ENCODE measurements around the gene GCN1. TPM values are rescaled to one million over a fixed set of nuclear protein-coding genes. Genes with fewer than 3 reads are reported as not detected.

The GCN1 gene
- total and polyA plus RNA-seq, 2 donors from 2014 or later: 12.2 to 77.6 TPM

DNA sequence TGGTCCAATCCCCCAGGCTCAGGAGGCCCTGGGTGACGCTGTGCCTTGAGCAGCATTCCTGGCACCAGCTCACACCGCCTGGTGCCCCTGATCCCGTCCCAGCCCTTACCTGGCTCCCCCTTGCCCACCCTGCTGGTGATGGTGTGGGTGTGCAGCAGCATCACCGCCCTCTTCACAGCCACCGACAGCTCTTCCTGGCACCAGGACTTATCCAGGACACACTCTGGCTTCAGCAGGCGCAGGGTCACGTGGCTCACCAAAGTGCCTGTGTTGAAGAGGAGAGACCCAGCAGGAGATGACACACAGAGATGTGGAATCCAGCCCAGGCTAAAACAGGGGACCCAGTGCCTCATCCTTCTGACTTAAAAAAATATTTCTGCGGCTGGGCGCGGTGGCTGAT, 36.2 kb downstream of the GCN1 start:
- H3K4me1 ChIP-seq (ENCODE audit: control insufficient read depth in 2 of 3, insufficient read depth in 2 of 3, low read depth in 1 of 3, low read length in 3 of 3): no peaks in the 10 kb centered on the region
- H3K4me3 ChIP-seq (ENCODE audit: low read length in 3 of 3): no peak overlapping the region
- no peaks in the 10 kb centered on the region for H3K27me3 ChIP-seq (ENCODE audit: control insufficient read depth, insufficient read depth, low read length)
- H3K9me3 ChIP-seq (ENCODE audit: control insufficient read depth in 2 of 3, insufficient read depth in 1 of 3, low read length in 3 of 3): no peaks in the 10 kb centered on the region
- FAIRE-seq (no peak), DNase-seq (peak in 1 of 5 donors; percentile 48)
- TF ChIP-seq, protein P1, sequence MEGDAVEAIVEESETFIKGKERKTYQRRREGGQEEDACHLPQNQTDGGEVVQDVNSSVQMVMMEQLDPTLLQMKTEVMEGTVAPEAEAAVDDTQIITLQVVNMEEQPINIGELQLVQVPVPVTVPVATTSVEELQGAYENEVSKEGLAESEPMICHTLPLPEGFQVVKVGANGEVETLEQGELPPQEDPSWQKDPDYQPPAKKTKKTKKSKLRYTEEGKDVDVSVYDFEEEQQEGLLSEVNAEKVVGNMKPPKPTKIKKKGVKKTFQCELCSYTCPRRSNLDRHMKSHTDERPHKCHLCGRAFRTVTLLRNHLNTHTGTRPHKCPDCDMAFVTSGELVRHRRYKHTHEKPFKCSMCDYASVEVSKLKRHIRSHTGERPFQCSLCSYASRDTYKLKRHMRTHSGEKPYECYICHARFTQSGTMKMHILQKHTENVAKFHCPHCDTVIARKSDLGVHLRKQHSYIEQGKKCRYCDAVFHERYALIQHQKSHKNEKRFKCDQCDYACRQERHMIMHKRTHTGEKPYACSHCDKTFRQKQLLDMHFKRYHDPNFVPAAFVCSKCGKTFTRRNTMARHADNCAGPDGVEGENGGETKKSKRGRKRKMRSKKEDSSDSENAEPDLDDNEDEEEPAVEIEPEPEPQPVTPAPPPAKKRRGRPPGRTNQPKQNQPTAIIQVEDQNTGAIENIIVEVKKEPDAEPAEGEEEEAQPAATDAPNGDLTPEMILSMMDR (IDR thresholded peaks at IDR 0.05; ENCODE audit: borderline replicate concordance, extremely low read depth, insufficient read depth): no peak
- intact Hi-C loops (cut with DNase I): no loop called here
- no peak overlapping the region for H3K9ac ChIP-seq (ENCODE audit: low read length in 3 of 3)
- no peak overlapping the region for H3K27ac ChIP-seq (ENCODE audit: low read depth in 2 of 2, low read length in 2 of 2)
- peaks cover 6 to 79% (median 72%) of the 10 kb centered on the region in 3 donors for H3K36me3 ChIP-seq (ENCODE audit: control insufficient read depth in 2 of 3, insufficient read depth in 3 of 3, low read length in 3 of 3)

DNA sequence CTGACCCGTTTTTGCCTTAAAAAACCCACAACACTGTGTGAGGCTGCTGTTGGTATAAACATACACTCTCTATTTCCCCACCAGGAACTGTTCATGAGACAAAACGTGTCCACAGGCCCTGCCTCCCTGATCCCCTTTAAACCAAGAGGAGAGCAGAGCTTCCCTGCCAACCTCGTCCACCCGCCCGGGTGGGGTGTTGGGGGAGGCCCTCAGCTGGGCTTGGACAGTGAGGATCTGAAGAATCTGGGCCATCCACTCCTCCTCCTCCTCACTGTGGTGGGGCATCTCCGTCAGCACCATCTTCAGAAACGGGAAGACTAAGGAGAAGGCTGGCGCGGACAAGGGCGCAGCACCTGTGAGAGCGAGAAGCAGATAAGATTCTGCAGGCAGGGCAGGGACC, 36.8 kb downstream of the GCN1 start:
- no peaks in the 10 kb centered on the region for H3K27me3 ChIP-seq (ENCODE audit: control insufficient read depth, insufficient read depth, low read length)
- no peaks in the 10 kb centered on the region for H3K4me1 ChIP-seq (ENCODE audit: control insufficient read depth in 2 of 3, insufficient read depth in 2 of 3, low read depth in 1 of 3, low read length in 3 of 3)
- H3K36me3 ChIP-seq (ENCODE audit: control insufficient read depth in 2 of 3, insufficient read depth in 3 of 3, low read length in 3 of 3): peaks cover 6 to 78% (median 70%) of the 10 kb centered on the region in 3 donors
- no peak overlapping the region for H3K4me3 ChIP-seq (ENCODE audit: low read length in 3 of 3)
- no peaks in the 10 kb centered on the region for H3K9me3 ChIP-seq (ENCODE audit: control insufficient read depth in 2 of 3, insufficient read depth in 1 of 3, low read length in 3 of 3)
- FAIRE-seq (no peak), DNase-seq (peak in 1 of 5 donors; percentile 39)
- H3K9ac ChIP-seq (ENCODE audit: low read length in 3 of 3): no peak overlapping the region
- intact Hi-C loops (cut with DNase I): no loop called here
- H3K27ac ChIP-seq (ENCODE audit: low read depth in 2 of 2, low read length in 2 of 2): no peak overlapping the region
- TF ChIP-seq, protein P1 (IDR thresholded peaks at IDR 0.05; ENCODE audit: borderline replicate concordance, extremely low read depth, insufficient read depth): no peak

DNA sequence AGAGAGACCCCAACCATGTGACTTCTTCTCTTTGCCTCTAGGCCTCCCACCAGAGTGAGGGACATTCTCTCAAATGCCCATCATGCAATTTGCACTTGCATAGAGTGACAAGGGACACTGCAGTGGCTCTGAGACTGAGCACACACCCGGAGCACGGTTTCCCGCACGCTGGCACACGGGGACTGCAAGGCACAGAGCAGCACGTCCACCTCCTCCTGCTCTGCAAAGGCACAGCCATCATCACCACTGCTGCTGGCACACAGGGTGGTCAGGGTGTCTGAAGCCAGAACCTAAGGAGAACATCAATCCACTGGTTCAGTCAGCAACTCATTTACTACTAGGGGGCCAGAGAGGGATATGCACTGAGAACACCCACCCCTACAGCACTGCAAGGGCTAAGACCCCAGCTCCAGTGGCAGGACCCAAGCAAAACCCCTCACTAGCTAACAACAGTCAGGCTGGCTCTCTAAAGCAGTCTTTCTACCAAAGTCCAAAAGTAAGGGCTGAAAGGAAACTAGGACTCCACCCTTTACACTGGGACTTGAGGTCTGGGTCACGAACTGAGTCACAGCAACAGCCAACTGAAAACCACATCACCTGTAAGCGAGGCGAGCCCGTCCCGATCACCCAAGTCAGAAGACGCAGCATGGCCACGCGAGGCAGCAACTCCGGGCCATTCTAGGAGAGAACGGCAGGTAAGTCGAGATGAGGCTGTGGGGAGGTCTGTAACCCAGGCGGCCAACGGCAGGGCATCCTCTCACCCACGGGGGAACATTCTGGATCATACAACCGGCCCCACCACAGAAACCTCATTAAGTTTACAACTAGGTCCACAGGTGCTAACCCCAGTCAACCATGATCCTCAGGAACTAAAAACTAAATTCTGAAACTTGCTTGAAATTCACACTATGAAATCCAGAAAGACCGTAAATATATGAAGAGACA, 37.9 kb downstream of the GCN1 start:
- Histone ChIP-seq H3K9me3 (ENCODE audit: control insufficient read depth in 2 of 3, insufficient read depth in 1 of 3, low read length in 3 of 3) (no peaks in the 10 kb centered on the region), H3K27ac (ENCODE audit: low read depth in 2 of 2, low read length in 2 of 2) (no peak overlapping the region), H3K36me3 (ENCODE audit: control insufficient read depth in 2 of 3, insufficient read depth in 3 of 3, low read length in 3 of 3) (peaks cover 4 to 67% (median 61%) of the 10 kb centered on the region in 3 donors), H3K27me3 (ENCODE audit: control insufficient read depth, insufficient read depth, low read length) (no peaks in the 10 kb centered on the region), H3K4me1 (ENCODE audit: control insufficient read depth in 2 of 3, insufficient read depth in 2 of 3, low read depth in 1 of 3, low read length in 3 of 3) (no peaks in the 10 kb centered on the region), H3K4me3 (ENCODE audit: low read length in 3 of 3) (no peak overlapping the region), H3K9ac (ENCODE audit: low read length in 3 of 3) (no peak overlapping the region)
- DNase-seq (peak in 1 of 5 donors; percentile 49), FAIRE-seq (no peak)
- intact Hi-C loops (cut with DNase I): no loop called here
- TF ChIP-seq, protein P1 (IDR thresholded peaks at IDR 0.05; ENCODE audit: borderline replicate concordance, extremely low read depth, insufficient read depth): no peak
